GM19025 (cell line): ENCODE results near the gene CCL16.
A peak's percentile ranks its signal among the peaks of the same experiment; 100 is the strongest.
"Not testable (repeated sequence)": the region's sequence is repeated elsewhere in the genome, so short reads cannot be mapped to it uniquely, and the experiment has no call there.

ENCODE experiments used
- ATAC-seq: cut with Tn5 transposase; IDR thresholded peaks from one replicate; pipeline ENCODE4 v1.9.1; 2021; ENCODE audit warnings: mild to moderate bottlenecking, low read depth, moderate library complexity; ENCODE audit not compliant: unreplicated experiment

CCL16 gene

GRCh38 chr17:35942588-35943186, 38.6 kb downstream of the CCL16 start:
- ATAC-seq = no peak

GRCh38 chr17:35938492-35938891, 42.8 kb downstream of the CCL16 start:
- ATAC-seq = not testable (repeated sequence)

GRCh38 chr17:35936063-35936462, 45.2 kb downstream of the CCL16 start:
- ATAC-seq = no peak

- no peak for ATAC-seq
These were observed 46.5 kb downstream of the CCL16 start for GRCh38 chr17:35934760-35935159.

GRCh38 chr17:35932586-35932985, 48.7 kb downstream of the CCL16 start:
- no peak for ATAC-seq

- ATAC-seq = no peak
These were observed 49.4 kb downstream of the CCL16 start for GRCh38 chr17:35931794-35932425.

- peak; percentile 67 for ATAC-seq
These were observed 50.9 kb downstream of the CCL16 start, which contains the start of gene RDM1 for GRCh38 chr17:35930211-35931065. Gene RDM1 (minus strand): TSS chr17:35930773. CDS start chr17:35930727, 46 bp downstream.

- no peak for ATAC-seq
These were observed 53.6 kb downstream of the CCL16 start for GRCh38 chr17:35927714-35928113.
